ENCODE measurements around the gene MED26. TPM values are rescaled to one million over a fixed set of nuclear protein-coding genes. Genes with fewer than 3 reads are reported as not detected.

The MED26 gene
- total and polyA plus RNA-seq, 10 of the 15 experiments (the other 5 are each of a cell fraction or from before 2014, with no cell fraction given) = 1.1 to 21.4 (median 9.7) TPM

DNA sequence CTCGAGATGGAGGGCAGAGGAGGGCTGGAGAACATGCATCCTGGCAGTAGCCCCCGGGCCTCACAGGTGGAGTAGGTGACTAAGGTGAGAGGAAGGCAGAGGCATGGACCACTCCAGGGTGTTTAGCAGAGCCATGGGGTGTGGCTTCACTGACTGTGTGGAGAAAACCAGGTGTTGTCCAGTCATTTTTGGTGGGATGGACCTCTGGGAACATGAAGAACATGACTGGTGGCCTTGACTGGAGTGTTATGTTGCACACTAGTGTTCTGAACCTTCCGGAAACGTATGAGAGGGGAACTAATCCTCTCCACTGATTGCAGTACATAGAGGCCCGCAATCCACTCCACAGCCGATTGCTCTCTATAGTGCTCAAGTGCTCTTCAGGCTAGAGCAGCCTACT lies 16.9 kb downstream of the MED26 start:
- SMC1A ChIA-PET (ENCODE audit: uncharacterized antibody, unreplicated experiment) = interaction anchor here (0.8 to 1.4 kb wide), 2 partner anchors 11 to 23 kb away, joined by 3 to 5 read pairs; no protein-coding TSS in a partner anchor
- Histone ChIP-seq H3K9ac (ENCODE audit: control insufficient read depth, insufficient read depth, low read length) (no peak overlapping the region), H3K4me1 (ENCODE audit: control insufficient read depth, insufficient read depth, low read length) (peaks cover 39% of the 10 kb centered on the region)

DNA sequence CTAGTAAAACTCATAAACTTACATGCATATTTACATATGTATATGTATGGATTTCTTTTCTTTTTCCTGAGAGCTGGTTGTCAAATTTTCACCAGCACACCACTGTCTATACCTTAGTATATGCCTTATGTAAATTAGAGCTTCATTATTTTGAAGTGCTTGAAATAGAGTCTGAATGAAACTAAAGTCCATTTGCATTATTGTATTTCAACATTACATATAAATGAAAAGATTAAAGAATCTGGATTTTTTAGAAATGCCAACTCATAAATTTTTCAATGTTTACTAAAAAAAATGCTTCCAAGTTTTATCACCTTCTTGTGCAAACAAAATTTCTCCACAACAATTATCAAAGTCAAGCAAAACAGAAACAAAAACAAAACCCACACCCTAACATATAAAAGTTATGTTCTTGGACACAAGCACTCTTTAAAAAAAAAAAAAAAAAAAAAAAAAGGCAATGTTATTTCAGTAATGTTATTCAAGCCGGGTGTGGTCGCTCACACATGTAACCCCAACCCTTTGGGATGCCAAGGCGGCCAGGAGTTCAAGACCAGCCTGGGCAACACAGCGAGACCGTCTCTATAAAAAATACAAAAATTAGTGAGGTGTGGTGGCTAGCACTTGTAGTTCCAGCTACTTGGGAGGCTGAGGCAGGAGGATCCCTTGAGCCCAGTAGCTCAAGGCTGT lies 18.3 kb downstream of the MED26 start:
- Histone ChIP-seq H3K79me2 (ENCODE audit: control insufficient read depth, insufficient read depth, low read length) (peaks cover 93% of the 10 kb centered on the region), H3K9me3 (replicated peaks; ENCODE audit: control insufficient read depth, insufficient read depth, low read length) (no peaks in the 10 kb centered on the region), H3K4me1 (ENCODE audit: control insufficient read depth, insufficient read depth, low read length) (peaks cover 41% of the 10 kb centered on the region), H3K27ac (ENCODE audit: control insufficient read depth, insufficient read depth) (no peak overlapping the region), H3K4me2 (ENCODE audit: control insufficient read depth, insufficient read depth) (no peak overlapping the region), H2AFZ (ENCODE audit: control insufficient read depth, low read depth, low read length) (no peak overlapping the region), H3K9ac (ENCODE audit: control insufficient read depth, insufficient read depth, low read length) (no peak overlapping the region), H4K20me1 (ENCODE audit: control insufficient read depth, insufficient read depth) (peaks cover 9% of the 10 kb centered on the region; the same call in 1 of the 2 replicates), H3K4me3 (no peak overlapping the region), H3K27me3 (replicated peaks in 1 of 2; ENCODE audit: control insufficient read depth in 2 of 2, insufficient read depth in 2 of 2, low read length in 1 of 2) (no peaks in the 10 kb centered on the region), H3K36me3 (ENCODE audit: control insufficient read depth in 2 of 2, insufficient read depth in 2 of 2, low read length in 1 of 2) (peaks cover 0 to 14% of the 10 kb centered on the region in 2 experiments; a peak in 3 of 4 replicates)
- intact Hi-C loops (cut with micrococcal nuclease; ENCODE audit: unreplicated experiment) = no loop called here
- WGBS (ENCODE audit: insufficient coverage, insufficient replicate concordance, low lambda C conversion rate, missing lambda C conversion rate) = 85% methylated on average over 5 of the region's 5 CpGs
- FAIRE-seq (no peak), ATAC-seq (no peak), DNase-seq (ENCODE audit: low read depth, low spot score) (no peak)
- ChIA-PET POLR2A (interaction anchor here (0.6 to 1.6 kb wide), 6 partner anchors 8 to 61 kb away, joined by 3 to 4 read pairs (median 4); no protein-coding TSS in a partner anchor), SMC1A (ENCODE audit: uncharacterized antibody, unreplicated experiment) (interaction anchor here (0.6 to 3.4 kb wide), 7 partner anchors 9 to 743 kb away, joined by 3 to 14 read pairs (median 4); no protein-coding TSS in a partner anchor), RAD21 (ENCODE audit: unreplicated experiment) (interaction anchor here (0.6 to 3.0 kb wide), 8 partner anchors 9 to 1569 kb away, joined by 3 to 12 read pairs (median 4); partner anchors contain the start of gene SLC35E1), CTCF (interaction anchor here (1.0 kb wide), 1 partner anchor 15 kb away, joined by 6 read pairs; no protein-coding TSS in a partner anchor)
- no TSS peak for BruUV-seq (replicated peaks)
- in situ Hi-C loops (cut with MboI) = no loop called here
- TF ChIP-seq RB1 (IDR thresholded peaks at IDR 0.05; ENCODE audit: borderline replicate concordance) = no peak
- TF ChIP-seq SMAD1 (IDR thresholded peaks at IDR 0.05; ENCODE audit: low read depth, partially characterized antibody) = no peak
- no peak for TF ChIP-seq BRCA1 (IDR thresholded peaks at IDR 0.05; ENCODE audit: low read depth, low read length)
- TF ChIP-seq ZNF687 (IDR thresholded peaks at IDR 0.05) = no peak
- no peak for TF ChIP-seq SP1 (IDR thresholded peaks at IDR 0.05; ENCODE audit: low read depth, low read length)
- TF ChIP-seq NR2F1 (conservative IDR thresholded peaks at IDR 0.05) = no peak
- TF ChIP-seq NFYB (IDR thresholded peaks at IDR 0.05; ENCODE audit: insufficient read depth, low read depth, low read length) = no peak
- no peak for TF ChIP-seq ZZZ3 (IDR thresholded peaks at IDR 0.05; ENCODE audit: control insufficient read depth, insufficient read length, low read depth)
- no peak for TF ChIP-seq TCF12 (IDR thresholded peaks at IDR 0.05; ENCODE audit: low read depth, low read length)

More for the DNA sequence above, 16.9 kb downstream of the MED26 start:
- RAD21 ChIA-PET (ENCODE audit: unreplicated experiment) = interaction anchor here (1.4 to 2.0 kb wide), 3 partner anchors 23 to 27 kb away, joined by 5 to 10 read pairs (median 9); no protein-coding TSS in a partner anchor
- Histone ChIP-seq H4K20me1 (ENCODE audit: control insufficient read depth, insufficient read depth) (peaks cover 6% of the 10 kb centered on the region), H3K27me3 (replicated peaks in 1 of 2; ENCODE audit: control insufficient read depth in 2 of 2, insufficient read depth in 2 of 2, low read length in 1 of 2) (no peaks in the 10 kb centered on the region), H3K9me3 (replicated peaks; ENCODE audit: control insufficient read depth, insufficient read depth, low read length) (no peaks in the 10 kb centered on the region), H3K4me3 (no peak overlapping the region), H3K4me2 (ENCODE audit: control insufficient read depth, insufficient read depth) (no peak overlapping the region), H2AFZ (ENCODE audit: control insufficient read depth, low read depth, low read length) (no peak overlapping the region), H3K36me3 (ENCODE audit: control insufficient read depth in 2 of 2, insufficient read depth in 2 of 2, low read length in 1 of 2) (peaks cover 0 to 10% of the 10 kb centered on the region in 2 experiments; a peak in 3 of 4 replicates), H3K79me2 (ENCODE audit: control insufficient read depth, insufficient read depth, low read length) (peaks cover 92% of the 10 kb centered on the region), H3K27ac (ENCODE audit: control insufficient read depth, insufficient read depth) (no peak overlapping the region)
- in situ Hi-C loops (cut with MboI) = no loop called here
- intact Hi-C loops (cut with micrococcal nuclease; ENCODE audit: unreplicated experiment) = no loop called here
- DNase-seq (ENCODE audit: low read depth, low spot score) (no peak), ATAC-seq (no peak), FAIRE-seq (no peak)
- BruUV-seq (replicated peaks) = no TSS peak
- CTCF ChIA-PET = interaction anchor here (1.1 kb wide), 1 partner anchor 23 kb away, joined by 4 read pairs; no protein-coding TSS in a partner anchor
- POLR2A ChIA-PET = interaction anchor here (0.6 kb wide), 1 partner anchor 68 kb away, joined by 6 read pairs; no protein-coding TSS in a partner anchor
- TF ChIP-seq YBX1 (IDR thresholded peaks at IDR 0.05) (no peak), YY1 (IDR thresholded peaks at IDR 0.05; ENCODE audit: low read depth, low read length) (no peak), HDAC2 (IDR thresholded peaks at IDR 0.05) (no peak)
- 94% methylated on average over 6 of the region's 6 CpGs for WGBS (ENCODE audit: insufficient coverage, insufficient replicate concordance, low lambda C conversion rate, missing lambda C conversion rate)

Measured in GM12878 (cell line).